GM18868 (cell line): Measurements from ENCODE around the gene PRCD.

Source experiments
- ATAC-seq: cut with Tn5 transposase; IDR thresholded peaks from one replicate; pipeline ENCODE4 v1.9.1; 2021; ENCODE audit warnings: mild to moderate bottlenecking, moderate library complexity; ENCODE audit not compliant: unreplicated experiment

PRCD gene

GRCh38 chr17:76539631-76540271, at the start of gene PRCD:
Gene PRCD, plus strand, starts transcription at chr17:76540044. Its CDS starts 98 bp downstream, at chr17:76540142.
- no peak for ATAC-seq

GRCh38 chr17:76490112-76490710, 49.6 kb upstream of the PRCD start:
- ATAC-seq, result no peak

- ATAC-seq, result peak; percentile 6
Measured at GRCh38 chr17:76491271-76492122, 48.3 kb upstream of the PRCD start.

- ATAC-seq, result peak; percentile 40
Measured at GRCh38 chr17:76492123-76492988, 47.5 kb upstream of the PRCD start.

GRCh38 chr17:76492989-76493501, 46.8 kb upstream of the PRCD start:
- peak; percentile 35 for ATAC-seq

GRCh38 chr17:76493505-76494167, 46.2 kb upstream of the PRCD start:
- no peak for ATAC-seq

- no peak for ATAC-seq
Measured at GRCh38 chr17:76495663-76496400, 44.0 kb upstream of the PRCD start.

- ATAC-seq, result no peak
Measured at GRCh38 chr17:76496464-76496863, 43.4 kb upstream of the PRCD start.

- no peak for ATAC-seq
Measured at GRCh38 chr17:76497699-76497978, 42.2 kb upstream of the PRCD start.

GRCh38 chr17:76497979-76498875, 41.6 kb upstream of the PRCD start:
- ATAC-seq, result no peak

- no peak for ATAC-seq
Measured at GRCh38 chr17:76498876-76499251, 41.0 kb upstream of the PRCD start.

- no peak for ATAC-seq
Measured at GRCh38 chr17:76499267-76499667, 40.6 kb upstream of the PRCD start.

GRCh38 chr17:76500074-76500746, 39.6 kb upstream of the PRCD start:
- no peak for ATAC-seq

GRCh38 chr17:76500747-76501017, 39.2 kb upstream of the PRCD start:
- ATAC-seq, result peak; percentile 10

- peak; percentile 74 for ATAC-seq
Measured at GRCh38 chr17:76501018-76501826, 38.6 kb upstream of the PRCD start, which contains the start of gene RHBDF2. Gene RHBDF2, minus strand, starts transcription at chr17:76501423. Its CDS starts 19,899 bp downstream, at chr17:76481524.

GRCh38 chr17:76501827-76502307, 38.0 kb upstream of the PRCD start:
- no peak for ATAC-seq
